GM08714 (cell line): ENCODE measurements around the gene ETDB.
"Not testable (repeated sequence)": the region's sequence is repeated elsewhere in the genome, so short reads cannot be mapped to it uniquely, and the experiment has no call there.

Experiments used
- H3K4me3 ChIP-seq: fragments of 200-500 bp; sonication (Bioruptor generic); 2 replicates; pipeline ENCODE4 v1.5.1; 2014; ENCODE audit warnings: mild to moderate bottlenecking, low read length, inconsistent platforms
- ZNF274 ChIP-seq: IDR thresholded peaks from 2 replicates; pipeline ENCODE4 v1.6.1; 2012; ENCODE audit warnings: mild to moderate bottlenecking, low read depth, low read length

The ETDB gene

DNA sequence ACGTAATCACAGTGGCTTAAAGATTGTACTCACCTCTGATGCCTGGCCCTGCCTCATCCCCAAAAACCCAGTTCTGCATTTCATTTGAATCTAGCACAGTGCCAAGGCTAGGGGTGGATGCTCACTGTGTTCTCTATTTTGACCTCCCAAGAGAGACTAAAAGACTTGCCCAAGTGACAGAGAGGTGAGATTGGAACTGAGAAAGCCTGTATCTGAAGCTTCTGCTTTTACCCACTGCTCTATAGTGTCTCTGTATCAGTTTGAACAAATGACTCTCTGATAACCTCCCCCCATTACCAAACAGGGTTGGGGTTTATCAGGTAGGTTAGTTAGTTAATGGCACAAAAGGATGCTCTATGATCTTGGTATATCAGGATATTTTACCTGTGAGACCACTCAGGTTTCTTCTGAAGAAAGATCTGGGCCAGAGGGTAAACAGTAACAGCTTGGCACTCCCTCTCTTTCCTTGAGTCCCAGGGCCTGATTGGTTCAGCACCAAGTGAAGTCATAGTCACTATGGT lies at the start of gene ETDB:
Gene ETDB, minus strand, starts transcription at position 471 of the 521 bp plus-strand sequence. CDS start 1,265 bp downstream, outside the sequence.
- not testable (repeated sequence) for H3K4me3 ChIP-seq

DNA sequence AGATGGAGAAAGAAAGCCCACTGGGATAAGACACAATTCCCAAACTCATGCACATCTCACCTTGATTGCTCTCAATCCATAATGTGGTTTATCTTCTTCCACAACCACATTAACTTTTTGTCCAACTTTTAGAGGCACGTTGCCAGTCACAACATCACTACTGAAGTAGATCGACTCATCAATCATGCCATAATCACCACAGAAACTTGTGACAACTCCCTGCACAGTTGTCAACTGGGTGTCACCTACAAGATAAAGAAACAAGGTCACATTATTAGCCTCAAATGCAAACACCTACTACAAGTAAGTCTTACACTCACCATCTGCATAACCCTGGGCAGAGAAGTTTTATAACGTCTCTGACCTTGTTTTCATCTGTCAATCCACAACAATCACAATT lies 49.2 kb upstream of the ETDB start:
- not testable (repeated sequence) for H3K4me3 ChIP-seq

DNA sequence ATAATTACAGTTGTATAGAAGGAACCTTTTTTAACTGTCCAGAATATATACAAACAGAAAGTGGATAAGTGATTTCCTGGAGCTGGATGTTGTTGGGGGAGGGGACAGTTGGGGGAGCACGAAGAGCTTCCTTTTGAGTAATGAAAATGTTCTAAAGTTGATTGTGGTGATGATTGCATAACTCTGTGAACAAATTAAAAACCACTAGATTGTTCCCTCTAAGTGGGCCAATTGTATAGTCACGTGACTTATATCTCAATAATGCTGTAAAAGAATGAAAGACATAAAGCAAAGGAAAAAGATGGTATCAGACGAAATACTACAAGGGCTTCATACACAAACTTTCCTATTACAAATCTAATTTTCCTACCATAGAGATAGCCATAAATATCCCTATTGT lies 48.2 kb upstream of the ETDB start:
- no peak for TF ChIP-seq ZNF274
- H3K4me3 ChIP-seq, result no peak overlapping the region

DNA sequence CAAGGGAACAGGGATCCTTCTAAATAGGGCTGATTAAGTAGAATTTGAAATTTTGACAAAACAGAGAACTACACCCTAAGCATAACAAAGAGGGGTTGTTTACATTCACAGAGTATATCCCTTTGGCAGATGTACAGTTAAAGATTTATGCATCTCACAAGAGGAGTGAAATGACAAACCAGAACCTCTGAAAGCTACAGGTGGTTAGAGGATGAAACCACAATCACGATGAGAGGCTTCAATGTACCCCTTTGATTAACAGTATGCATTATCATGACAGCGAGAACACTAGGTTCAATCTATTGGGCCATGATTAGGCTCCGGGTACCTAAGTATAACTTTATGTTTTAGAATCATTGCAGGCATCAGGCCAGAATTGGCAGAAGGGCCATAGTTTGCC lies 34.4 kb upstream of the ETDB start:
- not testable (repeated sequence) for H3K4me3 ChIP-seq

DNA sequence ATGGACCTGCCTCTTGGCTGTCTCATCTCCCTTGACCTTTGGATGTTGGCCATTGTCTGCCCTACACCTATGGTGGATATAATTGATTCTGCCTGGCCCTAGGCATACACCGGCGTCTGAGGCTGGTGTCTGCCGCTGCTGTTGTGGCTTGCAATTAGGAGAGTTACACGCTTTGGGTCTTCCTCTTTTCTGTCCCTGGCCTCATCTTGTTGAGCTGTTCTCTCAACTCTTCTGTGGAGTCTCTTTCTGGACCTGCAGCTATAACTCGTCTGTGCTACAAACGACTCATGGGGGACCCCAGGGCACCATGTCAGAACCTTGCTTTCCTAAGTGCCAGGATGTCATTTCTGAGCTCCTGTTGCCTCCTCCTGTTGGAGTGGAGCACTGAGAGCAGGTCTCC lies 5.8 kb upstream of the ETDB start:
- H3K4me3 ChIP-seq, result not testable (repeated sequence)

DNA sequence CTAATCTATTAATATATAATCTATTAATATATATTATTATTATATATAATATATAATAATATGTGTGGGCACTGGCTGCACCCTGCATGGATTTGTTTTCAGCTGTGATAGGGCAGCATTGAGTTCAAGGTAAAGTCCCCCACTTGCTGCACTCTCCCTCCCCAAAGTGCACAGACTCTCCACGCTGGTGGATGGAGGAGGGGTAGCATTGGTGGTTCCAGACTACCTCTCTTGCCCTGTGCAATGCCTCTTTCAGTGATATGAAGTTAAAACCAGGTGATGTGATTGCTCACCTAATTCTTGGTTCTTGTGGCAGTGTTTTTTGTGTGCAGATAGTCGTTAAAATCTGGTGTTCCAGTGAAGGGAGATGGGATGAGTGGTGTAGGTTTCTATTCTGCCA lies 4.3 kb downstream of the ETDB start:
- H3K4me3 ChIP-seq, result not testable (repeated sequence)

DNA sequence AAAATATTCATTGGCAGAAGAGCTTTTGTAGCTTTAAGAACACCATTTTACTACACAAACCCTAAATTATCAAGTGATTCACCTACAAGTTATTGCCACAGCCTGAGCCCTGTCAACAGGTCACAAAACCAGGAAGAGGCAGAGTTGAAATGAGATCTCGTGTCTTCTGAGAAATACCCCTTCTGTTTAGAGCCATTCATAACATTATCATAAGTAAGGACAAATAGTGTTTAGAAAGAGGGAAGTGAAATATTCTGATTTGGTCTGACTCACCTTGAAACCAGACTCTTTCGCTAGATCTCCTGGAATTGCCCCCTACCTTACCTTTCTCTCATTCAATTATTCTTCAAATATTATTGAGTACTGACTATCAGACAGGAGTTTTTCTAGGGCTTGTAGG lies 5.9 kb downstream of the ETDB start:
- TF ChIP-seq ZNF274, result no peak
- no peak overlapping the region for H3K4me3 ChIP-seq

DNA sequence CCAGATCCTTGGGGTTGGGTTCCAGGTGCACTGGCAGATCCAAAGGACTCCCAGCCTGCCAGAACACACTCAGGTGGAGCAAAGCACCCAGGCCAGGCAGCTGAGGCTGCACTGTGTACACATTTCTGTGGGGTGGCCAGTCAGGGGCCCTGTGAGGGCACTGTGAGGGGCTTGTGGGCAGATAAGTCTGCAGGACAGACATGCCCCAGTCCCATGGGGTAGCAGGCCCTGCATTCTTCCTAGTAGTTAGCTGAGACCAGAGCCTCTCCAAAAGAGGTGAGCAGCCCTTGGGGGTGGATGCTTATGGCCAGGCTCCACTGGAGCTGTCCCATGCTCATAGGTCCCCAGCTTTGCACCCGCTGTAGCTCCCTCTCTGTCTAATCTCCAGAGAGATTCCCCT lies 7.6 kb downstream of the ETDB start:
- TF ChIP-seq ZNF274, result no peak
- H3K4me3 ChIP-seq, result no peak overlapping the region

DNA sequence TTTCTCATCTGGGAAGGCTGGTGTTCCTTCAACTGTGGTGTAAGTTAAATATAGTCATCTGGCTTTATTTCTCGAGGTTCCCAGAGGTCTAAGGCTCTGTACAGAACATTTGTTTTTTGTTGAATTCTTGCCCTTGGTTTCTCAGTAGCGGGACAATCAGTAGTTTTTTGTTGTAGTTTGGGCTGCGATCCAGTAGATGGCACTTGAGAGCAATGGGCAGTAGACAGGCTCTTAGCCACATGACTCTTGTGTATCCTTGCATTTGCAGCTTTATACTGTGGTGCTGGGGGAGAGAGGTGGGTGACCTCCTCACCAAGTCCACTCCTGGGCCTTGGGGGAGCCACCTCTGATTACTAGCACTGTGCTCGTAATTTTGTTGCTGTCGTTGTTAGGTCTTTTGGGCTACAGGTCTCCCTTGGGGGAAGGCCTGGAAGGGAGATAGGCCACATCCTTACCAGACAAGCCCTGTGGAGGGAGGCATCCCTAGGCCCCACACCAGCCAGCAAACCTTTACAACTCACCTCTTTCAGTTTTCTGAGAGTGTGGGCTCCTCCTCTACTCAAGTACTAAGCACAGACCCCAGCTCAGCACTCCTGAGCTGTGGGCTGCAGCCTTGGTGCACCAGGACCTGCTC lies 8.1 kb downstream of the ETDB start:
- no peak for TF ChIP-seq ZNF274
- H3K4me3 ChIP-seq, result no peak overlapping the region

DNA sequence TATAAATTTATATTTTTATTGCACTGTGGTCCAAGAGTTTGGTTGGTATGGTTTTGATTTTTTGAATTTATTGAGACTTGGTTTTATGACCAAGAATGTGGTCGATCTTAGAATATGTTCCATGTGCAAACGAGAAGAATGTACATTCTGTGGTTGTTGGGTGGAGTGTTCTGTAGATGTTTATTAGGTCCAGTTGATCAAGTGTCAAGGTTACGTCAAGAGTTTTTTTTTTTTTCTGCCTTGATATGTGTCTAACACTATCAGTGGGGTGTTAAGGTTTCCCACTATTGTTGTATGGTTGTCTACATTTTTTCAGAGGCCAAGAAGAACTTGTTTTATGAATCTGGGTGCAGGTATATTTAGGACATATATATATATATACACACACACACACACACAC lies 10.8 kb downstream of the ETDB start:
- H3K4me3 ChIP-seq, result no peak overlapping the region
- no peak for TF ChIP-seq ZNF274

DNA sequence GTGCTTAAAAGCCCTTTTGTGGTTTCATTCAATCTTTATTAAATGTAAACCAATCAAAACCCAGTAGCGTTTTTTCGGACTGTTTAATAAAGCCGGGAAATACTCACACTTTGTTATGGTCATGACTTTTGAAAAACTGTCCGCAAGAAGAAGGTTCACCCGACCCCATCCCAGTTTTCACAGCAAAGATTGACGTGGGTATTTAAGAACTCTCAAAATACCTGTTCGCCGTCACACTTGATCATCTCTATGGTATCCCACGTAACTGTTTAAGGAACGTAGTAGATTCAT lies 20.9 kb downstream of the ETDB start:
- no peak overlapping the region for H3K4me3 ChIP-seq
- no peak for TF ChIP-seq ZNF274

DNA sequence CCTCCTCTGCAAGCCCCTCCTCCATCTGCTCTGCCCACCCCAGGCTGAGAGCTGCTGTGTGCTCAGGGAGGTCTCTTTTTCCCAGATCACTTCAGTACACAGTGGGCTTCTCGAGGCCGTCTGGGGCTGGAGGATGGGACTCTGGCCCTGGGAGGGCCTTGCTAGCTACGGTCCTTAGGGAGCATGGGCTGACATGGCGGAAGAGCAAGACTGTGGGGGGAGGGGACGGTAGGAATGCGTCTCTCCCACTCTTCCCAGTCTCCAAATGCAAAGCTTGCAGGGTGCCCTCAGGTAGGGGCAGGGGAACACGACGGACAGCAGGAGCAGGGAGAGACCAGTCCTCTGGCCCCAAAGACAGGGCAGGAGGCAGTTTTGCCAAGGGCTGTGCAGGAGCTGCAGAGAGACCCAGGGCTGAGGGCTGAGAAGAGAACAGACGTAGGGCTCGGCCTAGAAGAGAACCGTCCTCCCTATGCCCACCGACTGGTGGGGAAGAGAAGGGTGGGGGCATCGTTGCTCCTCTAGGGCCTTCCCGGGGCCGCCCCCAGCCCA lies 23.1 kb downstream of the ETDB start:
- not testable (repeated sequence) for H3K4me3 ChIP-seq

DNA sequence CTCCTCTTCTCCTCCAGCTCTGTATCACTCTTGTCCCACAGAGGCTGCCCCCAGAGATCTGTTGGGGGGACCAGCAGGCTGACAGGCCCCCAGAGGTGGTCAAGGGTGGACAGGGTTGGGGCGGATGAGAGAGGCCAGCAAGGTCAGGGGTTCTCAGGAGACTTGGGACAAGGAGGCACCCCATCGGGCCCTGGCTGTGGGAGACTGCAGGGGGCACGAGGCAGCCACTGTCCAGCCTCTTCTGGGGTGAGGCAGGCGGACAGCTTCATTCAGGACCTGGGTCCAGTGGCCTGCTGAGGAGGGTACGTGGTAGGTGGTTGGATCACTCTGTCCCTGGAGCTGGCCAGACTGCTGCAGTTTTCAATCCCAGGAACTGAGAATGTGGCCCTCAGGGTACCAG lies 24.6 kb downstream of the ETDB start:
- no peak overlapping the region for H3K4me3 ChIP-seq
- TF ChIP-seq ZNF274, result no peak

DNA sequence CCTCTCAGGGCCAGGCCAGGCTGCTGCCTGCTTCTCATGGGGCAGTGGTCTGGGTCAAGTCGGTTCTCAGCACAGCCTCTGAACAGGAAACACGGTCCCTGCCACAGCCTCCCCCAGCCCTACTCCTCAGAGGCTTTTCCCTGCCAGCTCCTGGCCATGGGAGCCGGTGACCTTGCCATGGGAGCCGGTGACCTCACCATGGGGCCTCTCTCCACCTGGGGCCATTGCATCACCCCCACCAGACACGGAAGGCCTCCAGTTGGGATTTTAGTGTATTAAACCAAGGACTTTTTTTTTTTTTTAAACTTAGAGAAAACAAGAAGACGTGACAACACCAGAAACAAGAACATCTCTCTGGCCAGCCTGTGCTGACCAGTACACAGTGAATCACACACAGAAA lies 25.6 kb downstream of the ETDB start:
- no peak for TF ChIP-seq ZNF274
- no peak overlapping the region for H3K4me3 ChIP-seq

DNA sequence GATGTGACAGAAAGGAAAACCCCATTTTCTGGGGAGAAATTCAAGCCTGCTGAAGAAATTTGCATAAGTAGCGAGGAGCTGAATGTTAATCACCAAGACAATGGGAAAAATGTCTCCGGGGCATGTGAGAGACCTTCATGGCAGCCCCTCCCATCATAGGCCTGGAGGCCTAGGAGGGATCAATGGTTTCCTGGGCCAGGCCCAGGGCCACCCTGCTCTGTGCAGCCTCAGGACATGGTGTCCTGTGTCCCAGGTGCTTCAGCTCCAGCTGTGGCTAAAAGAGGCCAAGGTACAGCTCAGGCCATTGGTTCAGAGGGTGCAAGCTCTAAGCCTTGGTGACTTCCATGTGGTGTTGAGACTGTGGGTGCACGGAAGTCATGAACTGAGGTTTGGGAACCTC lies 31.2 kb downstream of the ETDB start:
- TF ChIP-seq ZNF274, result no peak
- H3K4me3 ChIP-seq, result no peak overlapping the region

DNA sequence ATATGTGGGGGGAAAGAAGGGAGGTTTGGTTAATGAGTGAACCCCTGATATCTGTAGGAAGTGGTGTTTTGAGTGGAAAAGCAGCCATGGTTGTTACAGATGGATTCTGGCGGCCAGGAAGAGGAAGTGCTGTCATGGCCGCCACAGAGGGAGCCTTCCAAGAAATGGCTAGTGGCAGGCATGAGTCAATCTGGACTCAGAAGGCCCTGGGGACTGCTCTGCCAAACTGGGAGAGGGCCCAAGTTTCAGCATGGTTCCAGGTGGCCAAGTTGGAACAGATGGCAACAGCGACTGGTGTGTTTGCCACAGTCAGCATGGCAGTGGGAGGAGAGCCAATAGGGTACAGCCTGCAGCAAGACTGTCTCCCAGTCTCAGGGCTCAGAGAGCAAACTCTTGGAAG lies 32.5 kb downstream of the ETDB start:
- TF ChIP-seq ZNF274, result no peak
- no peak overlapping the region for H3K4me3 ChIP-seq
